Measurements from ENCODE around the gene OR2A42.
"Not testable (repeated sequence)": the region's sequence is repeated elsewhere in the genome, so short reads cannot be mapped to it uniquely, and the experiment has no call there.

OR2A42 gene, protein sequence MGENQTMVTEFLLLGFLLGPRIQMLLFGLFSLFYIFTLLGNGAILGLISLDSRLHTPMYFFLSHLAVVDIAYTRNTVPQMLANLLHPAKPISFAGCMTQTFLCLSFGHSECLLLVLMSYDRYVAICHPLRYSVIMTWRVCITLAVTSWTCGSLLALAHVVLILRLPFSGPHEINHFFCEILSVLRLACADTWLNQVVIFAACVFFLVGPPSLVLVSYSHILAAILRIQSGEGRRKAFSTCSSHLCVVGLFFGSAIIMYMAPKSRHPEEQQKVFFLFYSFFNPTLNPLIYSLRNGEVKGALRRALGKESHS

DNA sequence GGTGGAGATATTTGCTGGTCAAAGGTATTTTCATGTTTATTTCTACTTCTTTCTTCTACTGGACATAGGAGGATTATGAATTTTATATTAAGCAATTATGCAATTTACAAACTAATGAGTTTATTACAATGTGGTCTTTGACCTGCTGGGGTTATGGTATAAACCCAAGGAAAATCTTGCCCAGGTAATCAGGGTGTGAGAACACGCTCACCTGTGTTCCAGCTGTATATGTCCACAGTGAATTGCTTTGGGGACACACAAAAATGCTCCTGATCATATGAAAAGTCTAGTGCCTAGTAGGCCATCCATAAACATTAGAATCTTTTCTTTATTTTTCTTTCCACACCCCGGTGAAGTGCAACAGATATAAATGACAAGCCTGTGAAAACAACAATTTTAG is at the start of gene OR2A42:
Gene OR2A42, minus strand, starts transcription at position 241 of the 400 bp plus-strand sequence. CDS start 6,762 bp downstream, outside the sequence.
- DNase-seq, H3K4me1 Mint-ChIP-seq, H3K27me3 Mint-ChIP-seq, H3K4me3 Mint-ChIP-seq, H3K9me3 Mint-ChIP-seq, H3K27ac Mint-ChIP-seq, CTCF ChIA-PET, H3K36me3 Mint-ChIP-seq: not testable (repeated sequence)

DNA sequence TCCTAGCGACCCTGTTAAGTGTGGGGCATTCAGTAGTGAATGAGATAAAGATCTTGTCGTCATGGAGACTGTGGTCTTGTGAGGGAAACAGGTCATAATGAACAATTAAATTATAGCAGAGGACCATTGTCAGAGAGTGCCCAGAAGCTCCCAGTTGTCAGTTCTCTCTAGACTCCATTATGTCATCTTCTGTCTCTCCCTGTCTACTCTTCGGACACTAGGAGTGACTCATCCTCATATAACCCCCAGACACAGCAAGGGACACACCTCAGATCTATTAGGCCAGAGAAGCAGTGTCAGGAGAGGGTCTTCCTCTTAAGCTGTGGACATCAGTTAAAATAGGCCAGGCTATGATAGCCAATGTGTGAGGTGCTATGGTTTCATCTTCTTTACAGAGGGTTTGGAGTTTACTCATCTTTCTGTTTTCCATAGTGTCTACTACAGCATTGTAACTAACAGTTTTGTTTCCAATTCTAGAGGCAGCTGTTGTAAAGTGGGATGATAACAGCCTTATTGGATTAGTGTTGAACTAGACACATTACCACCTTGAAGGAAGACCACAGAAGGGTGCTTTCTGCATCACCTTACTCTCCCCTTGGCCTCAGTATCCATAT is 47.9 kb upstream of the OR2A42 start:
- H3K36me3 Mint-ChIP-seq, CTCF ChIA-PET, DNase-seq, H3K9me3 Mint-ChIP-seq, H3K4me1 Mint-ChIP-seq, H3K27me3 Mint-ChIP-seq, H3K27ac Mint-ChIP-seq, H3K4me3 Mint-ChIP-seq: not testable (repeated sequence)

DNA sequence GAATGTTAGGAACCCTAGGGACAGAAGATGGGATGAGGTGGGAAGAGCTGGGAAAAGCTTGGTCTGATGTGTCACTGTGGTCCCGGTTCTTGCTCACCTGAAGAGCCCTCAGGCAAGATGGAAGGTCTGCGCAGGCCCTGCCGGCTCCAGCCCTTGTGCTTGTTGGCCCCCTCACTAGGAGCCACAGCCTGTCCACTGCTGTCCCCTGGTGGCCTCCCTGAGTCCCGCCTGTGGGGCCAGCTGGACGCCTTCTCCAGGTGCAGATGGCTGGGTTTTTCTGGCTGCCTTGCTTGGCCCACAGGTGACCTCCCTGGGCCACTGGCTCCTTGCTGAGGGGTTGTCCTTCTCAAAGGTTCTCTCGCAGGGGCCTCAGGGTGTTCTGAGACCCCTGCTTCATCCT is 44.3 kb upstream of the OR2A42 start:
- H3K27me3 Mint-ChIP-seq, DNase-seq, H3K27ac Mint-ChIP-seq, H3K36me3 Mint-ChIP-seq, H3K9me3 Mint-ChIP-seq, CTCF ChIA-PET, H3K4me3 Mint-ChIP-seq, H3K4me1 Mint-ChIP-seq: not testable (repeated sequence)

DNA sequence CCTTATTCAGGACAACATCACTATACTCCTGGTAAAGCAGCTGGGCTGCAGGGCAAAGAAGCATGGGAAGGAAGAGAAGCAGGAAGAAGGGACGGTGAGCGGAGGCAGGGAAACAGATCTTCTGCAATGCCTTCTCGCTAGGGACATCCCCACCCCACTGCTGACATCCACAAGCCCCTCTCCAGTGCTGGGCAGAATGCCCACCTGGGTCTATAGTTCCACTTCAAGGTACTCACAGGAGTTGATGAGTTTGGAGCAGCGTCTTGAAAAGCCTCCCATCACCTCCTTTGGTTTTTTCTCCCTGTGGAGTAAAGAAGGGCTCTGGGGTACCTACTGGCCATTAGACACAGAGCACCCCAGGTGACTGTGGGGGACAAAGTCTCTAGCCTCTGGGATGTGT is 43.1 kb upstream of the OR2A42 start:
- H3K4me3 Mint-ChIP-seq, CTCF ChIA-PET, DNase-seq, H3K4me1 Mint-ChIP-seq, H3K36me3 Mint-ChIP-seq, H3K27me3 Mint-ChIP-seq, H3K9me3 Mint-ChIP-seq, H3K27ac Mint-ChIP-seq: not testable (repeated sequence)

DNA sequence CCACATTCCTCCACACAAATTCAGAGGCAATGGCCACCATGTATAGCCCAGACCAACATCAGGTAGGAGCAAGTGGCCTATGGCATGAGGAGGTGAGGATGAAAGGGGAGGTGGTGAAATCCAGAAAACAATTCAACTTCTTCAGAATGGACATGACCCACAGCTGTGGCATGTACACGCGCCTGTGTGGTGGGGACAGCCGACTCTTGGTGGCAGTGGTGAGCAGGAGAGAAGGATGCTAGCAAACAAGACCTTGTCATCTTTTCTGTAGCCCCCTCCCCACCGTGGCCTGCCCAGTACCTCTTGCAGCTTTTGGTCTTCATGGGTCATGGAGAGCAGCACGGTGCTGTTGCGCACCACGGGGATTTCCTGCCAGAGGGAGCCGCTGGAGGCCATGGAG is 42.6 kb upstream of the OR2A42 start:
- H3K4me1 Mint-ChIP-seq, H3K36me3 Mint-ChIP-seq, CTCF ChIA-PET: not testable (repeated sequence)

DNA sequence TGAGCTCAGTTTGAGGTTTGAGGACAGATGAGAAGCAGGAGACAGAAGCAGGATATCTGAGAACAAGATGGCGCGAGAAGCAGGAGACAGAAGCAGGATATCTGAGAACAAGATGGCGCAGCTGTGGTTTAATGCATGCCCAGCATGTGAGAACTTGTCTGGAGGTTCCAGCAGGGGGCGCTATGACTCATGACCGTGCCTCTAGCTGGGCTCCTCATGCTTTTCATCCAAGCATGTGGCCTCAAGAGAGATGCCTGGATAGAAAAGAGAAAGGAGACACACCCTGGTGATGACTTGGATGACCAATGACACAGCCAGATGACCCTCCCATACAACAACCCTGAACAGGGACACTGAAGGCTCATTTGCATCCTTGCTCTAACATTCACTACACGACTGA is 40.6 kb upstream of the OR2A42 start:
- H3K4me1 Mint-ChIP-seq, H3K4me3 Mint-ChIP-seq, DNase-seq, H3K27me3 Mint-ChIP-seq, H3K27ac Mint-ChIP-seq, H3K9me3 Mint-ChIP-seq, H3K36me3 Mint-ChIP-seq, CTCF ChIA-PET: not testable (repeated sequence)

More for the DNA sequence above, 42.6 kb upstream of the OR2A42 start:
- not testable (repeated sequence) for DNase-seq, H3K9me3 Mint-ChIP-seq, H3K27ac Mint-ChIP-seq, H3K4me3 Mint-ChIP-seq, H3K27me3 Mint-ChIP-seq

DNA sequence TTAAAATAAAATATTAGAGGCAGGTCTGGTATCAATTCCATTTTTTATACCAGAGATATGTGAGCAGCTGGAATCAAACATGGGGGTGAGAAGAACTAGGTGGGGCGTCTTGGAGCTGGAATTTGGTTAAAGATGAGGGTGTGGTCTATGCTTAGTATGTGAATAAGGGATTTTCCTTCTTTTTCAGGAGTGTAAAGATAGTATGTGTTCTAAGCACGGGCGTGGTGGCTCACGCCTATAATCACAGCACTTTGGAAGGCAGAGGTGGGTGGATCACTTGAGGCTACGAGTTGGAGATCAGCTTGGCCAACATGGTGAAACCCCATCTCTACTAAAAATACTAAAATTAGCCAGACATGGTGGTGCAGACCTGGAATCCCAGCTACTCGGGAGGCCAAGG is 35.9 kb upstream of the OR2A42 start:
- H3K4me1 Mint-ChIP-seq, H3K27ac Mint-ChIP-seq, H3K4me3 Mint-ChIP-seq, H3K9me3 Mint-ChIP-seq, DNase-seq, H3K27me3 Mint-ChIP-seq, H3K36me3 Mint-ChIP-seq, CTCF ChIA-PET: not testable (repeated sequence)

DNA sequence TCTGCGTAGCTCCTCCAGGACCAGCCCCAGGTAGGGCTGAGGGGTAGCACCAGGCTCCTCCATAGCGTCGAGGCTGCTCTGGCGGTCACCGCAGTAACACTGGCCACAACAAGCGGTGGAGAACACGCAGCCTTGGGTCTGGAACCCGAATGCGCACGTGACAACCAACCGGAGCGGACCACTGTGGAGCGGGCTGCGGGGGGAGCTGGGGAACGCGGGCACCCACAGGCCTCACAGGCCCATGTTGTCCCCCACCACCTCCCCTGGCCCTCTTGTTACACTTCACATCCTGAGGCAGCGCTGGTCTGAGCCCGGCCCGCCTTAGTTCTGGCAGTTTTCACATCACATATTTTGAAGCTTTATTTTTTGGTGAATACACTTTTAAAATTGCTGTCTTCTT is 29.8 kb upstream of the OR2A42 start, which contains the start of gene CTAGE8:
Gene CTAGE8, minus strand, starts transcription at position 101 of the 400 bp plus-strand sequence. Its CDS starts 38 bp downstream, at position 63.
- H3K36me3 Mint-ChIP-seq, H3K4me3 Mint-ChIP-seq, H3K27ac Mint-ChIP-seq, H3K4me1 Mint-ChIP-seq, DNase-seq, H3K27me3 Mint-ChIP-seq, CTCF ChIA-PET, H3K9me3 Mint-ChIP-seq: not testable (repeated sequence)

DNA sequence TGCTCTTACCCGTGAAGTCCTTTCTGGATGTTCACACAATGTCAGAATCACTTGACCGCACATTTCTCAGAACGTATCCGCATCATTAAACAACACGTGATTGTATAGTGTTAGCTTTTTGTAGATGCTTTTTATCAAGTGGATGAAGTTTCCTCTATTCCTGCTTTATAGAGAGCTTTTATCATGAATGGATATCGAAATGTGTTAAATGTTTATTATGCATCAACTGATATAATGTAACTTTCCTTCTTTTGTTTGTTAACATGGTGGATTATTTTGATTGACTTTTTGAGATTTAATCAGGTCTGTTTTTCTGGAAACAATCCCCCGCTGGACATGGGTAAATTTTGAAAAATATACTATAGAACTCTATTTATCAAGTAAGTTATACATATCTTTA is 25.3 kb upstream of the OR2A42 start, which contains the start of gene OR2A7:
Gene OR2A7, minus strand, starts transcription at position 101 of the 400 bp plus-strand sequence. CDS start 5,164 bp downstream, outside the sequence.
- H3K4me1 Mint-ChIP-seq, H3K36me3 Mint-ChIP-seq, H3K27me3 Mint-ChIP-seq, CTCF ChIA-PET, H3K9me3 Mint-ChIP-seq, H3K27ac Mint-ChIP-seq, H3K4me3 Mint-ChIP-seq, DNase-seq: not testable (repeated sequence)

DNA sequence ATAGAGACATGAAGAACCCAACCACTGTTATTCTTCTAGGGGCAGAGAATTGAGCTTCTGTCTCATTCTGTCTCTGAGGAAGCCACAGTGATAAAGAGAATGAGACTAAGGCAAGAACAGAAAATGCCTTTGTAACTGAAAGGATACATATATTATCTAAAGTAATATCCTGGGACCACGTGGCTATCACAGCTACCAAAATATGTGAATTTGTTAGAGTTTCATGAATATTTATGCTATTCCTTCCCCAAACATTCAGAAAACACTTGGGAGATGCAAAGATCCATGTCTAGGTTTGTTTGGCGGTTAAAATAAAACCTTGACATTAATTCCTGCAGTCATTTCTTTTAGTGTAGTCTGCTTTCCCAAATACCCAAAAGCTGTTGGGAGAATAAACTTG is 22.7 kb upstream of the OR2A42 start:
- H3K36me3 Mint-ChIP-seq, H3K27ac Mint-ChIP-seq, H3K9me3 Mint-ChIP-seq, H3K4me3 Mint-ChIP-seq, H3K4me1 Mint-ChIP-seq, H3K27me3 Mint-ChIP-seq, DNase-seq, CTCF ChIA-PET: not testable (repeated sequence)

DNA sequence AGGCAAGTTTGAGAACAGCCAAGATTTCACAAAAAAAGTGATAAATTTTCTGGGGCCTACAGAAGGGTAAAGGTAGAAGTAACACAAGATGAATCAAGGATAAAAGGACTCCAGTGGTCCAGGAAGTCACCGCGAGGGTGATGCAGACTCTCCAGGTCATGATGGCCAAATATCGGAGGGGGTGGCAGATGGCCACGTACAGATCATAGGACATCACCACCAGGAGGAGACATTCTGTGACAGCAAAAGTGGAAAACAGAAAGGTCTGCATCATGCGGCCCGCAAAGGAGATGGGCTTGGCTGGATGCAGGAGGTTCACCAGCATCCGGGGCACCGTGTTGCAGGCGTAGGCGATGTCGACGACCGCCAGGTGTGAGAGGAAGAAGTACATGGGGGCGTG is 19.7 kb upstream of the OR2A42 start:
- DNase-seq, H3K9me3 Mint-ChIP-seq, H3K27me3 Mint-ChIP-seq, CTCF ChIA-PET, H3K4me1 Mint-ChIP-seq, H3K36me3 Mint-ChIP-seq, H3K27ac Mint-ChIP-seq, H3K4me3 Mint-ChIP-seq: not testable (repeated sequence)

DNA sequence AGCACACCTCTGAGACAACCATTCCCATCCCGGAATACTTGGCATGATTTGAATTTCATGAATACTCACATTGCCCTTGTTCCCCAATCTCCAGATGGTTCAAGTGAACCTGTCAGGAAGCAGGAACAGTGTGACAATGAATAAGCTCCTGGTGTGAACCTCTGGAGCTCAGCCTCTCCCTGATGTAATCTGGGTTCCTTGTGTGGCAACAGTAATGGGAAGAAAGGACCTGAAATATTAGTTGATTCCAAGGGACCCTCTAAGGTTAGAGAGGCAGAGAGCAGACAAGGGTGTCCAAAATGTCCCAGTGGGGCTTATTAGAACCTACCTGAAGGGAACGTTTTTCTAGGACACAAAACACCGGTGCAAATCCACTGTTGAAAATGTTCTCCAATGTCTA is 16.7 kb upstream of the OR2A42 start:
- H3K4me3 Mint-ChIP-seq = no peak overlapping the region
- no peaks in the 10 kb centered on the region for H3K36me3 Mint-ChIP-seq
- no peak for DNase-seq
- no peaks in the 10 kb centered on the region for H3K27me3 Mint-ChIP-seq
- H3K27ac Mint-ChIP-seq = no peak overlapping the region
- H3K4me1 Mint-ChIP-seq = no peaks in the 10 kb centered on the region
- CTCF ChIA-PET = interaction anchor here (0.6 kb wide), 1 partner anchor 193 kb away, joined by 3 read pairs; no protein-coding TSS in a partner anchor
- H3K9me3 Mint-ChIP-seq = no peaks in the 10 kb centered on the region

DNA sequence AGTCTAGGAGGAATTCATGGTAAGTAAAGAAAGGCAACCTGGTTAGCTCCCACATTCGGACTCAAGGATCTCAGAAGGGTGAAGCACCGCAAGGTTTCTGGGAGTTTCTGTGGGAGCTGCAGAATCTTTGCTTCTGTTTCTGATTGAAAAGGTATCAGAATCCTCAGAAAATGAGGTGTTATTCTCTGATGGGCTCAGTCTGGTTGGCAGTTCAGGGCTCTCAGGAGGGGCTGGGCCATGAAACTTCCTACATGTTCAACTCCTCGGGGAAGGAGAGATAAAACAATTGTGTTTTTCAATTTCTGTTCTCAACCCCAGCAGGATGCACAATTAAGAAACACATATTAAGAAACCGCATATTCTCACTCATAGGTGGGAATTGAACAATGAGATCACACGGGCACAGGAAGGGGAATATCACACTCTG is 16.1 kb upstream of the OR2A42 start:
- DNase-seq = no peak
- H3K4me1 Mint-ChIP-seq = no peaks in the 10 kb centered on the region
- CTCF ChIA-PET = interaction anchor here (0.6 kb wide), 1 partner anchor 193 kb away, joined by 3 read pairs; no protein-coding TSS in a partner anchor
- no peaks in the 10 kb centered on the region for H3K36me3 Mint-ChIP-seq
- no peaks in the 10 kb centered on the region for H3K9me3 Mint-ChIP-seq
- H3K27ac Mint-ChIP-seq = no peak overlapping the region
- H3K4me3 Mint-ChIP-seq = no peak overlapping the region
- no peaks in the 10 kb centered on the region for H3K27me3 Mint-ChIP-seq

DNA sequence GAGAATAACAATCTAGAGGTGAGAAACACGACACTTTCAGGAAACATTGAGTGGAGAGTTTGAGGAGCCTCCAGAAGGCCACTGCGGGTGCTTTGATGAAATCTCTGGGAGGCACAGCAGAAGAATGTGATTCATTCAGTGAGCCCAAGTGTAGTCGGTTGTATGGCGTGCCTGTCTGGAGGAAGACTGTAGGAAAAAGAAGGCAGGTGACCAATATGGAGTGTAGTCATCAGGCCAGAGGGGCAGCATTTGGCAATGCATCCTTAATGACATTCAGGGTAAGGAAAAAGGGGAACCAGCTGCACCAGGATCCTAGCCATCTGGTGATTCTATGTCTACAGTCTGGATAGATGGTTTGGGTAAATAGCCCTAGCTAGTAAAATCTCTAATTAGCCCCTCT is 12.9 kb upstream of the OR2A42 start:
- H3K4me1 Mint-ChIP-seq, H3K27me3 Mint-ChIP-seq, CTCF ChIA-PET, H3K9me3 Mint-ChIP-seq, H3K36me3 Mint-ChIP-seq, DNase-seq, H3K4me3 Mint-ChIP-seq, H3K27ac Mint-ChIP-seq: not testable (repeated sequence)

DNA sequence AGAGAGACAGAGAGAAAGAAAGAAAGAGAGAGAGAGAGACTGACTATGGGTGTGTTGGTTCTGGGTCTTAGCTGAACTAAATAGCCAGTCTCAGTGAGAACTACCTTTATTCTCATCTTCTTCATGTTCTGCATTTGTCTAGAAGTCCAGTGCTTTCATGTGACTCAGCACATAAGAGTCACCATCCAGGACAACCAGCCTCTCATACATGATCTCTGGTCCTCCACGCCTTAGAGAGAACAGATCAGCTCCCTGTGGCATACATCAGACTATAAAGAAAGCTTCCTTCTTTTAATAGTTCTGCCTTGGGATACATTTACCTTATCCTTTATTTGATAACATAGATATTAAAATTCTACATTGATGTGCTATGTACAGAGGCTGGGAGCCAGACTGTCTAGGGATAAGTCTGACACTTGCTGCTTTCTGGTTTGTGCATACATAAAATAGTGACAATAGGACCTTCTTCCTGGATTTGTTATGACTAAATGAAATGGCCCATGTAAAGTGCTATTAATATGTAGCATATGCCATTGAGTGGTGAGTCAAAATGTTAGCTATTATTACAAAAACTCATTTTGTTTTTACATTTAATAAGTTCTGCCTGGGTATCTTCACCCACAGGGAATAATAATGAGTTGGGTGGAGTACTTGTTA is 8.4 kb upstream of the OR2A42 start:
- H3K36me3 Mint-ChIP-seq, H3K4me3 Mint-ChIP-seq, H3K27me3 Mint-ChIP-seq, H3K4me1 Mint-ChIP-seq, CTCF ChIA-PET, H3K27ac Mint-ChIP-seq, H3K9me3 Mint-ChIP-seq, DNase-seq: not testable (repeated sequence)

Data from activated naive CD4-positive, alpha-beta T cell treated with anti-CD3 and anti-CD28 coated beads, Interleukin-2, amount 10 ng/mL, durations not matched to agents 7 days and 5 days (primary cell).